Activated naive CD4-positive, alpha-beta T cell treated with anti-CD3 and anti-CD28 coated beads, Interleukin-2, amount 10 ng/mL, durations not matched to agents 7 days and 5 days (primary cell): ENCODE measurements around the gene TRIM37.
A peak's percentile ranks its signal among the peaks of the same experiment; 100 is the strongest.
"Not testable (repeated sequence)": the region's sequence is repeated elsewhere in the genome, so short reads cannot be mapped to it uniquely, and the experiment has no call there.

Experiments
- CTCF ChIA-PET: fragments of 350-600 bp; sonication (Branson Sonifier 250); formaldehyde crosslinking; loops from one replicate; lab custom pipeline; 2021; ENCODE audit warnings: antibody characterized with exemption; lab: Charles Lee
- DNase-seq: peaks from one replicate; pipeline ENCODE4 v3.0.0-alpha.2; 2020
- H3K27ac Mint-ChIP-seq: one replicate; pipeline ENCODE4 v1.8.0; 2021; ENCODE audit warnings: mild to moderate bottlenecking, moderate library complexity, mixed read lengths
- H3K27me3 Mint-ChIP-seq: one replicate; pipeline ENCODE4 v1.8.0; 2021; ENCODE audit warnings: mild to moderate bottlenecking, mixed read lengths
- H3K36me3 Mint-ChIP-seq: one replicate; pipeline ENCODE4 v1.8.0; 2021; ENCODE audit warnings: mixed read lengths
- H3K4me1 Mint-ChIP-seq: one replicate; pipeline ENCODE4 v1.8.0; 2021; ENCODE audit warnings: mixed read lengths
- H3K4me3 Mint-ChIP-seq: one replicate; pipeline ENCODE4 v1.8.0; 2021; ENCODE audit warnings: mild to moderate bottlenecking, moderate library complexity, mixed read lengths
- H3K9me3 Mint-ChIP-seq: one replicate; pipeline ENCODE4 v1.8.0; 2021; ENCODE audit warnings: mixed read lengths

TRIM37 gene

DNA sequence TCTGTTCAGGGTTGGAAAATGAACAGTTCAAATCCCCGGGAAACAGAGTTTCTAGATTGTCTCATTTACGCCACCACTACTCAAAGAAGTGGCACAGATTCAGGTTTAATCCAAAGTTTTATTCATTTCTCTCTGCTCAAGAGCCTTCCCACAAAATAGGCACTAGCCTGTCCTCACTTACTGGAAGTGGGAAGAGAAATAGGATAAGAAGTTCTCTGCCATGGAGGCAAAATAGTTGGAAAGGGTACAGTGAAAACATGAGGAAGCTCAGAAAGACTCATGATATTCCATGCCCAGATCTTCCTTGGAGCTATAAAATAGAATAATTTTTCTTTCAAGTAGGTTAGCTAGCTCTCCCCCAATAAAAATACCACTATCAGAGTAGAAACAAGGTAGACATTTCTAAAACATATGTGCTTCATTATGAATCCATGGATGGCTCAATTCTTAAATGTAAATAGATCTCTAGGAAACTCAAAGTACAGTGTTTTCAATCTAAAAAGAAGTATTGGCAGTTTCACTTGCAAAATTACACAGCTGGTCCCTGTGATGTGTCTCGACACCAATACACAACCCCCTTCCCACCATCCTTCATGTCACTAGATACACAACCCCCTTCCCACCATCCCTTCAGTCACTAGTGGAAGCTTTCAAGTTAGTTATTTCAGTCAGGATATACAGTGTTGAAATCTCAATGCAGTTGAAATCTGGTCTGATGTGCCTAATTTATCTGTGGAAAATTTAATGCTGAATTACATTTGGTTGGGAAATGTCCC is 125.8 kb downstream of the TRIM37 start:
- CTCF ChIA-PET = no interaction called here
- Mint-ChIP-seq H3K27ac (no peak overlapping the region), H3K9me3 (no peaks in the 10 kb centered on the region), H3K27me3 (no peaks in the 10 kb centered on the region), H3K4me1 (no peaks in the 10 kb centered on the region), H3K4me3 (no peak overlapping the region), H3K36me3 (no peaks in the 10 kb centered on the region)
- no peak for DNase-seq

DNA sequence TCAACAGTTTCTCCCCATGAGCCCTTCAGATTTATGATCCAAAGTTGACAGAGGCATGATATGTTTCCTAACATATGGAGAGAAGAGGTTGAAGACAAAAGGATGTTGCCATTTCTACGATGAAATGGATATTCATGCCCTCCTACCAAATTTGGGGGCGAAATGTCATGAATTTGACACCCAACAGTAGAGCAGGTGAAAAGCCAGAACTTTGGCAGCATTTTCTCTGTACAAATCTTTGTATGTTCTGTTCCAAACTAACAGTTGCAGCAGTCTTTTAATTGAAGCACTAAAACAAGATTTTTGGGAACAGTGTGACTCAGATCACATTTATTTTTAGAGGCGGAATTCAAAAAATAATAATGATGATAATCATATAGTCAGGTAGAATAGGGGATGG is 130.1 kb downstream of the TRIM37 start:
- CTCF ChIA-PET = interaction anchor here (0.9 kb wide), 1 partner anchor 8 kb away, joined by 3 read pairs; no protein-coding TSS in a partner anchor
- no peaks in the 10 kb centered on the region for H3K36me3 Mint-ChIP-seq

DNA sequence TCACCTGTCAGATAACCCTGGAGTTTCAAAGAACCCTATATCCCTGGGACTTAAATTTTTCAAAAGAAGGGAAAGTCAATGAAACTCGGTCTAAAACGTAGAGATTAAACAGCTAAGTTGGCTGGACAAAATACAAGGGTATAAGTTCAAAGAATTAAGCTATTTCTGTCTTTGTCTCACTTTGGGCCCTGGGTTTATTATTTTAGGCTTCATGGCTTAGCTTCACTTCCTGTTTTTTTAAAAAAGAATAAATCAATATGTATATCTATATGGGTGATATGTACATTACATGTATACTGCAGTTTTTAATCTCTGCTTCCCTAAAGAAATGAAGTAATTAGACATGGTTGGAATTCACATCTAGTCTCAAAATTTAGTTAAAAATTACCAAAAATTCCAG is 132.3 kb downstream of the TRIM37 start:
- Mint-ChIP-seq H3K36me3 (no peaks in the 10 kb centered on the region), H3K4me3 (no peak overlapping the region), H3K27ac (no peak overlapping the region), H3K9me3 (no peaks in the 10 kb centered on the region), H3K4me1 (peaks cover 4% of the 10 kb centered on the region), H3K27me3 (no peaks in the 10 kb centered on the region)
- CTCF ChIA-PET = no interaction called here
- DNase-seq = no peak

More for the DNA sequence above, 130.1 kb downstream of the TRIM37 start:
- H3K27me3 Mint-ChIP-seq = no peaks in the 10 kb centered on the region
- DNase-seq = no peak
- no peak overlapping the region for H3K27ac Mint-ChIP-seq
- no peaks in the 10 kb centered on the region for H3K9me3 Mint-ChIP-seq
- no peak overlapping the region for H3K4me3 Mint-ChIP-seq
- no peaks in the 10 kb centered on the region for H3K4me1 Mint-ChIP-seq

DNA sequence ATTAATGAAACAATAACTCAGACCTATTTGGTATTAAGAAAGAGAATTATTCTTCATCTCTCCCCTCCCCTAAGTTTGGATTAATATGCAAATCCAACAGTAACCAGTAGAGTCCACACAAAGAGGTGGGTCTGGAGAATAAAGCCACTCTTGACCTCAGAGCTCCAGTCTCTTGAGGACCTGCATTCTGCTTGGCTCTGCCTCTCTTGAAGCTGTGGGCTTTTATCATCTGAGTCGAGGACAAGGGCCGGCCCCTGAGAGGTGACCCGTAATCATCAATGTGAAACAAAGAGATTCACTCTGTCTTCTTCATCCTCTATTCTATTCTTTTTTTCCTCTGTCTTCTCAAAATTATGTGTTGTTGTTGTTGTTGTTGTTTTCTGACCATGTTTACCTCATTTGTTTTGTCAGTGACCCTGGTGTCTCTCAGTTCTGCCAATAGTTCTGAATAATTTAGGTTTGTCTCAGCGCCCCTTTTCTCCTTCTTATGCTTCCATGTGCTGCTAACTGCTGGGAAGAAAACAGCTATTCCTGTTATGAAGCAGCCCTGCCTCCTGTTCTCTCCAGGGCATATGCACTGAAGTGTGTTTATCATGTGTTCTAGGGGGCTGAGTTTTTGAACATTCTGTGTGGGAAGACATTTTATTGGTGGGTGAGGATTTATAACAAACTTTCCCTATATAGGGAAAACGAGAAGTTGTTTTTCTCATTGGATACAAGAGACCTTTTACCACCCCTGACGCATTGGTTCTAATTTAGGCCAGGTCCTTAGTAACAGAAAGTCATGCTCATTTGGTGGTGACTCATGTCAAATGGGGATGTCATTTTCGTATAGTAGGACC is 135.8 kb downstream of the TRIM37 start:
- no peak overlapping the region for H3K27ac Mint-ChIP-seq
- H3K36me3 Mint-ChIP-seq = no peaks in the 10 kb centered on the region
- CTCF ChIA-PET = no interaction called here
- no peaks in the 10 kb centered on the region for H3K9me3 Mint-ChIP-seq
- no peaks in the 10 kb centered on the region for H3K27me3 Mint-ChIP-seq
- no peak for DNase-seq
- no peak overlapping the region for H3K4me3 Mint-ChIP-seq
- peaks cover 13% of the 10 kb centered on the region for H3K4me1 Mint-ChIP-seq

DNA sequence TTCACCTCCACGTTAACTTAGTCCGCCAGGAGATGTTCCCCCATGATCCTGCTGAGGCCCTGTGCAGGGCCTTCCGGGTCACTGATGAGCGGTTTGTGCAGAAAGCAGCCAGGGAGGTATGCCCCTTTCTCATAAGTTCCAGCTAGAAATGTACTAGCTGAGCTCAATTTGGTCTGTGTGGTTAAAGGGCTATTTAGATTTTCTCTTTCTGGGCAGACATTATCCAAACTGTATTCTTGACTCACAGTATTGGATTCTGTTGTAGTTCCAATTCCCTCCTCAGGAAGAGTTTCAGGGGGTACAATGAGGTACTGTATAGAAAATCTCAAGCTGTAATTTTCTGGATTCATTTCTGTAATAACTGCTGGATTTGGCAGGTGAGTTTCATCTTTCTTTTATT is 137.1 kb downstream of the TRIM37 start:
- Mint-ChIP-seq H3K27me3 (no peaks in the 10 kb centered on the region), H3K4me1 (peaks cover 13% of the 10 kb centered on the region), H3K9me3 (no peaks in the 10 kb centered on the region), H3K27ac (no peak overlapping the region), H3K36me3 (no peaks in the 10 kb centered on the region), H3K4me3 (no peak overlapping the region)
- CTCF ChIA-PET = interaction anchor here (1.0 kb wide), 1 partner anchor 8 kb away, joined by 3 read pairs; no protein-coding TSS in a partner anchor
- no peak for DNase-seq

DNA sequence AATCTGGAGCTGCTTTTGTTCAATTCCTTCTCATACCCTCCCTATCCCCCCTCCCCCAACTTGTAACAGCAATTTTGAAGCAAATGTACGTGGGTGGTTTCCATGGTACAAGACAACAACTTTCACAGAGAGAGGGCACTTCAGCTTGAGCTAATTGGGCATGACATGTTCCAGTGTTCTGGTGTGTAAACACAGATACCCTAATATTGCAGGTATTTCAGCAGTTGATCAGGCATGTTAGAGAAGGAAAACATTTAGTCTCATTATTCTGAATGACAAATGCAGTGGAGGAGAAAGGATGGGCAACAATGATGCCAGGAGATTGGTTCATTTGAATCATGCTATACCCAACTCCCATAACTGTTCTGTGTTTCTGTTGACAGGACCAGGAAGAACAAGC is 137.5 kb downstream of the TRIM37 start:
- no peak overlapping the region for H3K4me3 Mint-ChIP-seq
- no peak overlapping the region for H3K27ac Mint-ChIP-seq
- H3K36me3 Mint-ChIP-seq = no peaks in the 10 kb centered on the region
- no peaks in the 10 kb centered on the region for H3K27me3 Mint-ChIP-seq
- H3K4me1 Mint-ChIP-seq = peaks cover 13% of the 10 kb centered on the region
- no peak for DNase-seq
- H3K9me3 Mint-ChIP-seq = no peaks in the 10 kb centered on the region
- CTCF ChIA-PET = interaction anchor here (1.0 kb wide), 1 partner anchor 8 kb away, joined by 3 read pairs; no protein-coding TSS in a partner anchor

DNA sequence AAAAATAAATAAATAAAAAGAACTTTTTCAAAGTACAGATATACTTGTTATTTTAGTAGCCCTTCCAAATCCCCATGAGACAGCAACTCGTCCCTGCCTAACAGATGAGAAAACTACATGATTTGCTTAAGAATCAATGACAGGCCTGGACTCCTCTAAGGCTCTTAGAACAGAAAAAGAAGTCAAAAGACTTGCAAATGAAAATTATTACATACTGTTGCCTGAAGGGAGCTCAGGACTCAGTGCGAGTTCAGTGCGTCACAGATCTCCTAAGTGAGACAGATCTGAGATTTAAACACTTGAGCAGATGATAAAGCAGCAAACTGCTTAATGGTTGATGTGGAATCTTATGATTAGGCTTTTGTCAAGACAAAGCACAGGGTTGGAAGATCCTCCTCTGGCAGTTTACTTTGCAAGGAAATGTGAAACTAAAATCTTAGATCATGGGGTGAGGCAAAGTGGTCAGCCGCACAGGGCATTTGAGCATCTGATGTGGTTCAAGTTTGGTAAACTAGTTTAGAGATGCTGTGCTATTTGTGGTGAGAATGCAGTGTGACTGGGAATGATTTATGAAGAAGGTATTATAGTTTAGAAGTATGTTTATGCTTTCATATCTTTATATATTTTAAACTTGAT is 138.1 kb downstream of the TRIM37 start:
- Mint-ChIP-seq H3K27ac (no peak overlapping the region), H3K36me3 (no peaks in the 10 kb centered on the region), H3K4me1 (peaks cover 13% of the 10 kb centered on the region), H3K27me3 (no peaks in the 10 kb centered on the region), H3K4me3 (no peak overlapping the region), H3K9me3 (no peaks in the 10 kb centered on the region)
- CTCF ChIA-PET = interaction anchor here (1.0 kb wide), 1 partner anchor 9 kb away, joined by 3 read pairs; no protein-coding TSS in a partner anchor
- DNase-seq = peak; percentile 43

DNA sequence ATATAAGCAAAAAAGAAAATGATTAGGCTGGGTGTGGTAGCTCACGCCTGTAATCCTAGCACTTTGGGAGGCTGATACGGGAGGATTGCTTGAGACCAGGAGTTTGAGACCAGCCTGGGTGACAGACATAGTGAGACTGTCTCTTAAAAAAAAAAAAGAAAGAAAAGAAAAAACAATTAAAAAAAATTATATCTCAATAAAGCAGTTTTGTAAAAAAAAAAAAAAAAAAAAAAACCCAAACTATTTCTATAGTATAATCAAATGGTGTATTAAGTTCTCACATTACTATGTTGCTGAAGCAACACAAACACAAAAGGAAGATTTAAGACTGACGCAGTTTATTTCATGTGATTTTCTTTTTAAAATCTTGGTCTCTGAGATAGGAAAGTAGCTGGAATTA is 140.5 kb downstream of the TRIM37 start:
- Mint-ChIP-seq H3K27me3 (no peaks in the 10 kb centered on the region), H3K9me3 (no peaks in the 10 kb centered on the region), H3K36me3 (no peaks in the 10 kb centered on the region), H3K27ac (no peak overlapping the region), H3K4me3 (no peak overlapping the region), H3K4me1 (peaks cover 13% of the 10 kb centered on the region)
- CTCF ChIA-PET = no interaction called here
- no peak for DNase-seq

DNA sequence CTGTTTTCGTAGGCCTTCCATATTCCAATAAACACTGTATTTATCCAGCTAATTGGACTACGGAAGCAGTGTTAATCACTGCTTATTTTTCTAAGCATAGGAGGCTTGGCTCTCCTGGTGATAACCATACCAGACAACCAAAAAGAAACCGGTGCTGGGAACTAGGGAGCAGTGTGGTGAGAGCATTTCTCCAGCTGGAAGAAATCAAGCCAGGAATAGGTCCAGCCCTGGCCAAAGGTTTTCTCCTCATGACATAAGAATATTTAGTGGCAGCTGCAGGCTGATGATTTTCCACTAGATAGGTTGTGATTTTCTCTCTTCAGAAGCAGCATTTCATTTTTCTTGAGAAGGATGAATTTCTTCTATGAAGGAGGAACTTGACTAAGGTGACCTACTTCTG is 141.5 kb downstream of the TRIM37 start:
- CTCF ChIA-PET = no interaction called here
- no peaks in the 10 kb centered on the region for H3K27me3 Mint-ChIP-seq
- DNase-seq = no peak

DNA sequence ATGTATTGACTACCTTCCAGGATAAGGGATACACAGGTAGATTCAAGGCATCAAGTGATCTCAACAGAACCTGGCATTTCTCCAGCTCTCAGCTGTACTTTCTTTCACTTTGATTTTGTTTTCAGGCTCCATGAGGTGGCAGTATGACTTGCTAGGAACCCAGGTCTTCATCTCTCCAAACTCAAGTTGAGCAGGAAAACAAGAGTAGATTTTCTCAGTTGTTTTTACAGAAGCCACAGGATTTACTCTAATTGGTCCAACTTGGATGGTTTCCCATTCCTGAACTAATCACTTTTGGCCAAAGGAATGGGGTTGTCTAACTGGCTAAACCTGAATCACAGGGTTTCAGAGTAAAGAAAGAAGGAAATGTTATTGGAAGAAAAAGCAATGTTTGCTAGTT is 146.6 kb downstream of the TRIM37 start:
- Mint-ChIP-seq H3K36me3 (no peaks in the 10 kb centered on the region), H3K4me1 (no peaks in the 10 kb centered on the region), H3K4me3 (no peak overlapping the region), H3K27me3 (no peaks in the 10 kb centered on the region), H3K27ac (no peak overlapping the region), H3K9me3 (no peaks in the 10 kb centered on the region)
- DNase-seq = no peak
- CTCF ChIA-PET = interaction anchor here (0.6 to 1.5 kb wide), 3 partner anchors 18 to 211 kb away, joined by 3 to 4 read pairs (median 3); no protein-coding TSS in a partner anchor

More for the DNA sequence above, 141.5 kb downstream of the TRIM37 start:
- Mint-ChIP-seq H3K4me3 (no peak overlapping the region), H3K4me1 (peaks cover 13% of the 10 kb centered on the region), H3K36me3 (no peaks in the 10 kb centered on the region), H3K27ac (no peak overlapping the region), H3K9me3 (no peaks in the 10 kb centered on the region)

DNA sequence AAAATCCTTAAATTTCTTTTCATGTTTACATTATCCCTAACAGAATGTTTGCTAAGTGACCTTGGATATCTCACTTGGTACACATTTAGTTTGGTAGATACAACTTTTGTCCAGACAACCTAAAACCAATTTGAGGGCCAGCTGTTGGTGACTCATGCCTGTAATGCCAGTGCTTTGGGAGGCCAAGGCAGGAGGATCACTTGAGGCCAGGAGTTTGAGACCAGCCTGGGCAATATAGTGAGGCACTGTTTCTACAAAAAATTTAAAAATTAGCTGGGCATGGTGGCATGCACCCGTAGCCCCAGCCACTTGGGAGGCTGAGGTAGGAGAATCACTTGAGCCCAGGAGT is 149.0 kb downstream of the TRIM37 start:
- H3K27me3 Mint-ChIP-seq, H3K4me3 Mint-ChIP-seq, H3K9me3 Mint-ChIP-seq, H3K36me3 Mint-ChIP-seq, H3K27ac Mint-ChIP-seq, DNase-seq, H3K4me1 Mint-ChIP-seq, CTCF ChIA-PET: not testable (repeated sequence)

DNA sequence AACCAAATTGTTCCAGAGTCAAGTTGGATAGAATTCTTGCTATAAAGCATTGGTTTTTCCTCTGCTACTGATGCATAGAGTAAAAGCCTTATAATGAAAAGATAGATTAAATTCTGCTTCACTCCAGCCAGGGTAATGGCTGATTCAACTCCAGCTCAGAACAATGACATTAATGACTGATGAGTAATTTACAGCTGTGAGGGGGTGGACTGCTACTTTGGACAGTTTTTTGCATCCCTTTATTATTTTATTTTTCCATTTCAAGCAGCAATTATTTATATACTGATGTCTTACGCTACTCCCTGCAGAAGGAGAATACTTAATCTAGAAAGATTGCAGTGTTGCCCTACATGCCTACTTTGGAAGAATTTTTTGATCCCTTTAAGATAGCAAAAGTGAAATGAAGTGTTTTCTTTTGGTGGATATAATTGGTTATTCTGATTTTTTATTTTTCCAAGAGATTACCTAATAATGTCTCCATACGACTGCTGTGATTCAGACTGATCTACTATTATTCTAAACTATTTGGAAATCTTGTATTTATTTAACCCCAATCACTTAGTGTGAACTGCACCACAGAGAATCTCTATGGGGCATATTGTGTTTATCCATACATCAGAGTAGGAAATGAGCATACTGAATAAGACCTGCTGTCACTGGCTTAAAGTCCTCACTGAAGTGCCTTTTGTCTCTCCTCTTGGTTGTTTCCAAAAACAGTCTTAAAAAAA is 149.5 kb downstream of the TRIM37 start:
- no peak overlapping the region for H3K4me3 Mint-ChIP-seq
- DNase-seq = no peak
- H3K36me3 Mint-ChIP-seq = no peaks in the 10 kb centered on the region
- H3K27ac Mint-ChIP-seq = no peak overlapping the region
- peaks cover 6% of the 10 kb centered on the region for H3K9me3 Mint-ChIP-seq
- H3K27me3 Mint-ChIP-seq = no peaks in the 10 kb centered on the region
- CTCF ChIA-PET = no interaction called here
- peaks cover 7% of the 10 kb centered on the region for H3K4me1 Mint-ChIP-seq

DNA sequence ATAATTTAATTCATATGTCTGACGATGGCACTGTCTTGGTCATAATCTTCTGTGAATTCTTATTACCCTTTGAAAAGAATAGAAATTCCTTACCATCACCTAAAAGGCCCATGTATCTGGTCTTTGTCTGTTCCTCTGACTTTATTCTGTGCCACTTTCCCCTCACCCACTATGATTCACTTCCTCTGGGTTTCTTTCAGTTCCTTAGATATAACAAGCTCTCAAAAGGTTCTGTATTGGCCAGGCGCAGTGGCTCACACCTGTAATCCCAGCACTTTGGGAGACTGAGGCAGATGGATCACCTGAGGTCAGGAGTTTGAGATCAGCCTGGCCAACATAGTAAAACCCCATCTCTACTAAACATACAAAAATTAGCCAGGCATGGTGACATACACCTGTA is 152.3 kb downstream of the TRIM37 start:
- CTCF ChIA-PET, DNase-seq, H3K27me3 Mint-ChIP-seq, H3K36me3 Mint-ChIP-seq, H3K4me1 Mint-ChIP-seq, H3K4me3 Mint-ChIP-seq, H3K27ac Mint-ChIP-seq: not testable (repeated sequence)
- H3K9me3 Mint-ChIP-seq = peaks cover 22% of the 10 kb centered on the region

DNA sequence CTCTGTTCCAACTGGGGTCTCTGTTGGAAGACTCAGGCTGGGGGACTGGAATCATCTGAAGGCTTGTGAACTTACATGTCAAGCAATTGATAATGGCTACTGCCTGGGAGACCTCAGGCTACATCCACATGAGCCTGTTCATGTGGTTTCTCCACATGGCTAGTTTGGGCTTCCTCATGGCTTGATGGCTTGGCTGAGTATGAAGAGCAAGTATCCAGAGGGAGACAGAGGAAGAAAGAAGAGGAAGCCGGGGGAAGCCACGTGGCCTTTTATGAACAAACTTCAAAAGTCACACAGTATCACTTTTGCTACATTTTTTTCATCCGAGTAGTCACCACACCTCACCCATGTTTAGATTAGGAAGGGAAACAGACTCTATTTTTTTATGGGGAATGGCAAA is 158.9 kb downstream of the TRIM37 start:
- no peaks in the 10 kb centered on the region for H3K4me1 Mint-ChIP-seq
- no peak for DNase-seq
- CTCF ChIA-PET = no interaction called here
- H3K27ac Mint-ChIP-seq = no peak overlapping the region
- peaks cover 10% of the 10 kb centered on the region for H3K27me3 Mint-ChIP-seq
- peaks cover 22% of the 10 kb centered on the region for H3K9me3 Mint-ChIP-seq
- H3K4me3 Mint-ChIP-seq = no peak overlapping the region
- peaks cover 6% of the 10 kb centered on the region for H3K36me3 Mint-ChIP-seq
